H1 (cell line): ENCODE results near the gene BRI3BP. TPM values are rescaled to one million over a fixed set of nuclear protein-coding genes. Genes with fewer than 3 reads are reported as not detected.

Experiments
- CTCF ChIA-PET: fragments of 300-600 bp; sonication (Branson Sonifier 250); formaldehyde crosslinking; loops from one replicate; lab custom pipeline; 2021; ENCODE audit not compliant: partially characterized antibody; lab: Charles Lee
- POLR2A ChIA-PET: fragments of 300-600 bp; sonication (Branson Sonifier 250); formaldehyde crosslinking; loops from one replicate; lab custom pipeline; 2021; ENCODE audit warnings: inconsistent platforms; ENCODE audit not compliant: partially characterized antibody; lab: Charles Lee
- DNase-seq, 2 experiments: peaks; one replicate each; pipeline versions ENCODE4 v3.0.0 to v3.0.0-alpha.2; 2010 to 2022; ENCODE audit warnings: low spot score in 2 of 2, low read depth in 1 of 2, mixed read lengths in 1 of 2
- FAIRE-seq: peaks from 2 replicates; lab custom pipeline; 2011; peaks lifted over from hg19 to GRCh38; lab: Jason Lieb, UNC
- H2AFZ ChIP-seq: 2 replicates; pipeline ENCODE4 v1.8.1; 2012; ENCODE audit warnings: low read length, inconsistent platforms
- H2AK5ac ChIP-seq: 2 replicates; pipeline ENCODE4 v1.6.1; 2013; ENCODE audit warnings: low read depth, low read length
- H2BK120ac ChIP-seq: replicated peaks from 2 replicates; pipeline ENCODE3; 2013; ENCODE audit warnings: low read depth, low read length, inconsistent platforms
- H2BK12ac ChIP-seq: 2 replicates; pipeline ENCODE4 v1.6.1; 2013; ENCODE audit warnings: low read depth, low read length
- H2BK15ac ChIP-seq: 2 replicates; pipeline ENCODE4 v1.6.1; 2013; ENCODE audit warnings: low read length
- H2BK20ac ChIP-seq: 2 replicates; pipeline ENCODE4 v1.6.1; 2013; ENCODE audit warnings: low read length
- H2BK5ac ChIP-seq: 2 replicates; pipeline ENCODE4 v1.6.1; 2013; ENCODE audit warnings: low read depth, low read length
- H3K14ac ChIP-seq: 2 replicates; pipeline ENCODE4 v1.6.1; 2013; ENCODE audit warnings: inconsistent platforms; ENCODE audit not compliant: insufficient read length
- H3K18ac ChIP-seq: 2 replicates; pipeline ENCODE4 v1.6.1; 2013; ENCODE audit warnings: low read length; ENCODE audit errors: extremely low read depth
- H3K23ac ChIP-seq: 2 replicates; pipeline ENCODE4 v1.6.1; 2013; ENCODE audit warnings: inconsistent platforms; ENCODE audit not compliant: insufficient read length
- H3K23me2 ChIP-seq: 2 replicates; pipeline ENCODE4 v1.6.1; 2013; ENCODE audit warnings: low read depth, low read length
- H3K27ac ChIP-seq: 2 replicates; pipeline ENCODE4 v1.6.1; 2011; ENCODE audit warnings: low read depth, low read length, inconsistent platforms
- H3K27me3 ChIP-seq, 4 experiments: replicated peaks in 1 of 4; 1 replicate in 1 of 4; 2 replicates in 3 of 4; pipeline versions ENCODE4 v1.6.1 to v1.8.1; 2011 to 2013; ENCODE audit warnings: low read length in 3 of 4, mild to moderate bottlenecking in 3 of 4, inconsistent platforms in 2 of 4, mixed read lengths in 2 of 4, moderate library complexity in 1 of 4; ENCODE audit not compliant: control insufficient read depth in 3 of 4, insufficient read depth in 3 of 4; ENCODE audit errors: extremely low read depth in 1 of 4
- H3K36me3 ChIP-seq, 4 experiments: 2 replicates each; pipeline versions ENCODE4 v1.6.1 to v1.8.1; 2011 to 2013; ENCODE audit warnings: mild to moderate bottlenecking in 4 of 4, low read length in 3 of 4, moderate library complexity in 2 of 4, control low read depth in 1 of 4, inconsistent platforms in 1 of 4; ENCODE audit not compliant: insufficient read depth in 4 of 4, control insufficient read depth in 2 of 4
- H3K4ac ChIP-seq: replicated peaks from 2 replicates; pipeline ENCODE3; 2013; ENCODE audit warnings: low read length, low read depth, mixed read lengths, inconsistent platforms; ENCODE audit not compliant: insufficient read length
- H3K4me1 ChIP-seq, 4 experiments: replicated peaks in 1 of 4; 1 replicate in 1 of 4; 2 replicates in 3 of 4; pipeline versions ENCODE4 v1.6.1 to v1.8.1; 2011 to 2013; ENCODE audit warnings: low read length in 3 of 4, inconsistent platforms in 2 of 4, mixed read lengths in 1 of 4; ENCODE audit not compliant: insufficient read depth in 4 of 4, control insufficient read depth in 3 of 4
- H3K4me2 ChIP-seq, 2 experiments: 2 replicates each; pipeline versions ENCODE4 v1.6.1 to v1.8.1; 2011 to 2013; ENCODE audit warnings: low read depth in 2 of 2, low read length in 2 of 2, control low read depth in 1 of 2, inconsistent platforms in 1 of 2, mild to moderate bottlenecking in 1 of 2; ENCODE audit not compliant: insufficient read depth in 1 of 2
- H3K4me3 ChIP-seq, 4 experiments: fragments of 200-600, 300-600 bp in 1 of 4; sonication (generic), shearing (Covaris generic), sonication (Bioruptor Twin) in 1 of 4; 2 replicates each; pipeline versions ENCODE4 v1.5.1 to v1.8.1; 2011 to 2016; ENCODE audit warnings: low read length in 4 of 4, low read depth in 3 of 4, control low read depth in 2 of 4, inconsistent platforms in 2 of 4, mild to moderate bottlenecking in 2 of 4, mixed read lengths in 1 of 4, moderate library complexity in 1 of 4; ENCODE audit not compliant: insufficient read depth in 2 of 4; ENCODE audit errors: extremely low read depth in 1 of 4
- H3K56ac ChIP-seq: replicated peaks from 2 replicates; pipeline ENCODE3; 2013; ENCODE audit warnings: low read depth, mild to moderate bottlenecking, mixed read lengths, low read length, inconsistent platforms; ENCODE audit not compliant: insufficient read length
- H3K79me1 ChIP-seq: 2 replicates; pipeline ENCODE4 v1.6.1; 2013; ENCODE audit warnings: low read depth, low read length, control low read depth
- H3K79me2 ChIP-seq, 2 experiments: 2 replicates each; pipeline versions ENCODE4 v1.6.1 to v1.8.1; 2012 to 2013; ENCODE audit warnings: low read length in 2 of 2, mild to moderate bottlenecking in 2 of 2, inconsistent platforms in 1 of 2; ENCODE audit not compliant: insufficient read depth in 2 of 2, control insufficient read depth in 1 of 2
- H3K9ac ChIP-seq, 4 experiments: replicated peaks in 1 of 4; 1 replicate in 1 of 4; 2 replicates in 3 of 4; pipeline versions ENCODE4 v1.6.1 to v1.8.1; 2011 to 2013; ENCODE audit warnings: low read depth in 3 of 4, low read length in 3 of 4, control low read depth in 2 of 4, mild to moderate bottlenecking in 2 of 4, moderate library complexity in 2 of 4, inconsistent platforms in 1 of 4; ENCODE audit errors: extremely low read depth in 1 of 4
- H3K9me3 ChIP-seq, 2 experiments: 2 replicates each; pipeline versions ENCODE4 v1.6.1 to v1.8.1; 2012 to 2013; ENCODE audit warnings: mild to moderate bottlenecking in 2 of 2, moderate library complexity in 2 of 2, control low read depth in 1 of 2, inconsistent platforms in 1 of 2, low read depth in 1 of 2, low read length in 1 of 2, mixed read lengths in 1 of 2; ENCODE audit not compliant: insufficient read depth in 2 of 2
- H4K20me1 ChIP-seq, 2 experiments: replicated peaks in 1 of 2; 2 replicates each; pipeline versions ENCODE3 to v1.8.1; 2011 to 2013; ENCODE audit warnings: inconsistent platforms in 2 of 2, low read length in 2 of 2, mild to moderate bottlenecking in 1 of 2; ENCODE audit not compliant: insufficient read depth in 2 of 2, control insufficient read depth in 1 of 2
- H4K5ac ChIP-seq: 2 replicates; pipeline ENCODE4 v1.6.1; 2013; ENCODE audit warnings: low read length, low read depth, mixed read lengths, inconsistent platforms; ENCODE audit not compliant: insufficient read length
- H4K8ac ChIP-seq: 2 replicates; pipeline ENCODE4 v1.8.0; 2013; ENCODE audit warnings: mild to moderate bottlenecking, moderate library complexity, low read length, inconsistent platforms; ENCODE audit not compliant: insufficient read depth; ENCODE audit errors: extremely low read depth
- H4K91ac ChIP-seq: replicated peaks from 2 replicates; pipeline ENCODE3; 2013; ENCODE audit warnings: low read length, mixed read lengths, inconsistent platforms; ENCODE audit not compliant: insufficient read length
- BACH1 ChIP-seq: IDR thresholded peaks from 2 replicates; pipeline ENCODE4 v1.6.1; 2012; ENCODE audit warnings: low read length, improper control_type of control experiment
- CEBPB ChIP-seq: IDR thresholded peaks from 2 replicates; pipeline ENCODE4 v1.6.1; 2012; ENCODE audit warnings: low read depth, low read length
- CHD1 ChIP-seq: IDR thresholded peaks from 2 replicates; pipeline ENCODE4 v1.6.1; 2012; ENCODE audit warnings: low read depth, low read length, improper control_type of control experiment
- EP300 ChIP-seq, 2 experiments: IDR thresholded peaks; 1 replicate in 1 of 2; 2 replicates in 1 of 2; pipeline ENCODE4 v1.6.1; 2011 to 2012; ENCODE audit warnings: low read depth in 2 of 2, low read length in 2 of 2, mild to moderate bottlenecking in 2 of 2, borderline replicate concordance in 1 of 2, inconsistent platforms in 1 of 2, moderate library complexity in 1 of 2
- JUN ChIP-seq: IDR thresholded peaks from 2 replicates; pipeline ENCODE4 v1.6.1; 2011; ENCODE audit warnings: low read depth, mild to moderate bottlenecking, improper control_type of control experiment, low read length
- MAX ChIP-seq: IDR thresholded peaks from 2 replicates; pipeline ENCODE4 v1.6.1; 2012; ENCODE audit warnings: inconsistent platforms
- RBBP5 ChIP-seq: IDR thresholded peaks from 2 replicates; pipeline ENCODE4 v1.7.1; 2012; ENCODE audit warnings: low read depth, mild to moderate bottlenecking, inconsistent platforms, low read length, moderate library complexity, borderline replicate concordance
- RNF2 ChIP-seq: fragments of 200-900, 300-1000 bp; sonication (generic); IDR thresholded peaks from 2 replicates; pipeline ENCODE4 v1.7.1; 2016; ENCODE audit warnings: borderline replicate concordance, low read depth, mild to moderate bottlenecking, antibody characterized with exemption, low read length; ENCODE audit not compliant: poor library complexity, severe bottlenecking; ENCODE audit errors: missing control alignments
- SAP30 ChIP-seq: fragments of 300-600 bp; sonication (generic); IDR thresholded peaks from 2 replicates; pipeline ENCODE4 v1.7.1; 2012; ENCODE audit warnings: low read length, moderate library complexity, mild to moderate bottlenecking, inconsistent platforms; ENCODE audit not compliant: insufficient read depth, insufficient replicate concordance
- SP1 ChIP-seq: IDR thresholded peaks from 2 replicates; pipeline ENCODE4 v1.6.1; 2011; ENCODE audit warnings: low read depth, low read length
- TAF1 ChIP-seq: IDR thresholded peaks from 2 replicates; pipeline ENCODE4 v1.6.1; 2011; ENCODE audit warnings: mild to moderate bottlenecking, low read depth, low read length
- YY1 ChIP-seq: IDR thresholded peaks from 2 replicates; pipeline ENCODE4 v1.6.1; 2011; ENCODE audit warnings: low read depth, mild to moderate bottlenecking, low read length
- WGBS, 2 experiments: shearing (Covaris generic) in 1 of 2; methylation state at CpG; one replicate each; pipeline versions ENCODE4 v1.1.6 to v1.1.7; 2013 to 2015; ENCODE audit warnings: low lambda C conversion rate in 2 of 2, mixed read lengths in 2 of 2, inconsistent platforms in 1 of 2, low coverage in 1 of 2, missing lambda C conversion rate in 1 of 2; ENCODE audit not compliant: insufficient replicate concordance in 2 of 2, insufficient coverage in 1 of 2, insufficient read length in 1 of 2; ENCODE audit errors: extremely low coverage in 1 of 2, missing lambda C conversion rate in 1 of 2; 5-methylcytosine and 5-hydroxymethylcytosine counted together
- polyA plus RNA-seq, 7 experiments: library from polyadenylated mRNA; depleted of rRNA in 3 of 7; stranded (reverse) in 5 of 7; unstranded in 2 of 7; fragments of >200 nt in 5 of 7; fragments of 200-250 nt in 2 of 7; gene quantifications; 1 replicate in 5 of 7; 2 replicates in 1 of 7; 4 replicates in 1 of 7; pipeline versions ENCODE4 v1.2.1 to v1.2.3, GENCODE V29; 2011 to 2013; ENCODE audit warnings: missing spikeins in 2 of 7, mixed read lengths in 2 of 7
- total RNA-seq: library from RNA; stranded (reverse); fragmentation: NEBNext Ultra II Directional; extraction: Animal tissue kit (Norgen Biotek cat#: 25700); gene quantifications from 2 replicates; pipeline ENCODE4 v1.2.1, GENCODE V29; 2021

Gene BRI3BP
- total and polyA plus RNA-seq, 2 of the 8 experiments (the other 6 are each of a cell fraction or from before 2014, with no cell fraction given), result 5.4 to 14.2 TPM

GRCh38 chr12:124947561-124948398, 45.7 kb upstream of the BRI3BP start:
- WGBS, 2 experiments, result 97% methylated on average over 20 of the region's 20 CpGs; no CpG with 5 or more reads in 1 of the 2 experiments

More at GRCh38 chr12:124947561-124948398, 45.7 kb upstream of the BRI3BP start:
- H3K36me3 ChIP-seq, result peaks cover 14 to 36% (median 29%) of the 10 kb centered on the region in 4 experiments
- H3K23me2 ChIP-seq, result no peaks in the 10 kb centered on the region
- H4K5ac ChIP-seq, result no peak overlapping the region
- H3K4ac ChIP-seq, result no peak overlapping the region
- ChIA-PET POLR2A (interaction anchor here (1.0 to 2.4 kb wide), 3 partner anchors 11 to 22 kb away, joined by 3 to 6 read pairs (median 5); no protein-coding TSS in a partner anchor), CTCF (interaction anchor here (0.7 kb wide), 1 partner anchor 591 kb away, joined by 3 read pairs; no protein-coding TSS in a partner anchor)
- no peak overlapping the region for H4K91ac ChIP-seq
- H3K79me2 ChIP-seq, result no peaks in the 10 kb centered on the region
- H3K23ac ChIP-seq, result no peak overlapping the region
- no peak overlapping the region for H2BK15ac ChIP-seq
- no peak overlapping the region for H2AK5ac ChIP-seq
- H3K27me3 ChIP-seq, result no peaks in the 10 kb centered on the region
- no peak overlapping the region for H2BK20ac ChIP-seq
- H2AFZ ChIP-seq, result no peak overlapping the region
- H3K4me1 ChIP-seq, result no peaks in the 10 kb centered on the region
- no peak overlapping the region for H4K8ac ChIP-seq
- H2BK5ac ChIP-seq, result no peak overlapping the region
- no peak overlapping the region for H3K4me2 ChIP-seq
- DNase-seq (no peak), FAIRE-seq (no peak)
- TF ChIP-seq RNF2 (no peak), CEBPB (no peak), TAF1 (no peak), CHD1 (no peak), BACH1 (no peak), SAP30 (no peak), EP300 (IDR thresholded peaks at IDR 0.05; ENCODE audit: borderline replicate concordance in 1 of 2, low read depth in 2 of 2, low read length in 2 of 2) (no peak), YY1 (no peak), JUN (no peak), MAX (no peak), SP1 (no peak), RBBP5 (no peak)
- H3K4me3 ChIP-seq, result no peak overlapping the region
- H3K9ac ChIP-seq, result no peak overlapping the region
- no peak overlapping the region for H3K18ac ChIP-seq
- no peaks in the 10 kb centered on the region for H3K9me3 ChIP-seq
- no peak overlapping the region for H2BK120ac ChIP-seq
- no peak overlapping the region for H2BK12ac ChIP-seq
- H3K14ac ChIP-seq, result no peak overlapping the region
- no peak overlapping the region for H3K56ac ChIP-seq
- H3K27ac ChIP-seq, result no peak overlapping the region
- H3K79me1 ChIP-seq, result no peaks in the 10 kb centered on the region; the same call in 1 of the 2 replicates
- H4K20me1 ChIP-seq, result peaks cover 0 to 3% of the 10 kb centered on the region in 2 experiments
